GM12878 (cell line): ENCODE measurements around the gene JAML. TPM values are rescaled to one million over a fixed set of nuclear protein-coding genes. Genes with fewer than 3 reads are reported as not detected.

Experiments
- ATAC-seq: fragments of 200-7000 bp; cut with Tn5 transposase; 3 replicates; pipeline ENCODE4 v1.9.1; 2020; ENCODE audit warnings: mild to moderate bottlenecking, moderate library complexity
- BruUV-seq: library from RNA; stranded (reverse); fragments of 400-500 nt; replicated peaks from 2 replicates; lab custom pipeline; 2021; lab: Mats Ljungman, UMichigan
- CTCF ChIA-PET: fragments of 300-600 bp; sonication (Branson Sonifier 250); formaldehyde crosslinking; extraction: SDS; loops from one replicate; lab custom pipeline; 2021; ENCODE audit warnings: inconsistent platforms; lab: Yijun Ruan, JAX
- POLR2A ChIA-PET: fragments of 350-600 bp; formaldehyde crosslinking; extraction: SDS; loops from one replicate; lab custom pipeline; 2021; ENCODE audit warnings: inconsistent platforms; lab: Charles Lee
- RAD21 ChIA-PET: fragments of 300-600 bp; sonication (Branson Sonifier 250); formaldehyde crosslinking; loops from one replicate; lab custom pipeline; 2023; ENCODE audit warnings: antibody characterized with exemption; ENCODE audit not compliant: unreplicated experiment; lab: Charles Lee
- SMC1A ChIA-PET: fragments of 300-600 bp; sonication (Branson Sonifier 250); formaldehyde crosslinking; loops from one replicate; lab custom pipeline; 2023; ENCODE audit not compliant: unreplicated experiment, uncharacterized antibody; lab: Charles Lee
- DNase-seq: peaks from one replicate; pipeline ENCODE4 v3.0.0-alpha.2; 2011; ENCODE audit warnings: low read depth, low spot score
- FAIRE-seq: peaks from 3 replicates; lab custom pipeline; 2011; peaks lifted over from hg19 to GRCh38; lab: Jason Lieb, UNC
- H2AFZ ChIP-seq: 2 replicates; pipeline ENCODE4 v1.6.0; 2011; ENCODE audit warnings: low read depth, low read length, control low read depth; ENCODE audit not compliant: control insufficient read depth
- H3K27ac ChIP-seq: 2 replicates; pipeline ENCODE4 v1.5.1; 2011; ENCODE audit warnings: control low read depth; ENCODE audit not compliant: control insufficient read depth, insufficient read depth
- H3K27me3 ChIP-seq, 2 experiments: replicated peaks in 1 of 2; 2 replicates each; pipeline versions ENCODE4 v1.6.0 to v1.6.1; 2011; ENCODE audit warnings: low read length in 1 of 2; ENCODE audit not compliant: control insufficient read depth in 2 of 2, insufficient read depth in 2 of 2
- H3K36me3 ChIP-seq, 2 experiments: 2 replicates each; pipeline ENCODE4 v1.5.1; 2011; ENCODE audit warnings: low read length in 1 of 2; ENCODE audit not compliant: control insufficient read depth in 2 of 2, insufficient read depth in 2 of 2
- H3K4me1 ChIP-seq: 2 replicates; pipeline ENCODE4 v1.6.1; 2011; ENCODE audit warnings: mild to moderate bottlenecking, low read length, moderate library complexity, mixed read lengths; ENCODE audit not compliant: control insufficient read depth, insufficient read depth
- H3K4me2 ChIP-seq: 2 replicates; pipeline ENCODE4 v1.6.0; 2011; ENCODE audit warnings: control low read depth; ENCODE audit not compliant: control insufficient read depth, insufficient read depth
- H3K4me3 ChIP-seq: fragments of 200-600 bp; sonication (generic); 2 replicates; pipeline ENCODE4 v1.5.1; 2016
- H3K79me2 ChIP-seq: 2 replicates; pipeline ENCODE4 v1.6.0; 2011; ENCODE audit warnings: low read length; ENCODE audit not compliant: control insufficient read depth, insufficient read depth
- H3K9ac ChIP-seq: 2 replicates; pipeline ENCODE4 v1.8.0; 2011; ENCODE audit warnings: low read length, control low read depth, mixed read lengths; ENCODE audit not compliant: control insufficient read depth, insufficient read depth
- H3K9me3 ChIP-seq: replicated peaks from 3 replicates; pipeline ENCODE4 v1.5.1; 2011; ENCODE audit warnings: mild to moderate bottlenecking, low read length; ENCODE audit not compliant: control insufficient read depth, insufficient read depth
- H4K20me1 ChIP-seq: 2 replicates; pipeline ENCODE4 v1.6.0; 2011; ENCODE audit not compliant: control insufficient read depth, insufficient read depth
- HSF1 ChIP-seq: fragments of 150-350 bp; IDR thresholded peaks from 2 replicates; pipeline ENCODE4 v1.6.1; 2014; ENCODE audit warnings: mild to moderate bottlenecking, low read depth, low read length
- LARP7 ChIP-seq: fragments of 450-650 bp; IDR thresholded peaks from 2 replicates; pipeline ENCODE4 v1.6.1; 2017; ENCODE audit warnings: mild to moderate bottlenecking
- NBN ChIP-seq: fragments of 450-650 bp; IDR thresholded peaks from 2 replicates; pipeline ENCODE4 v1.6.1; 2016
- PRDM15 ChIP-seq: fragments of 450-650 bp; formaldehyde crosslinking; IDR thresholded peaks from 2 replicates; pipeline ENCODE4 v1.4.0; 2020; ENCODE audit warnings: mild to moderate bottlenecking, moderate library complexity
- SIN3A ChIP-seq: IDR thresholded peaks from 2 replicates; pipeline ENCODE4 v1.6.1; 2012; ENCODE audit warnings: low read depth, low read length, improper control_type of control experiment
- SMAD1 ChIP-seq: fragments of 450-650 bp; IDR thresholded peaks from 2 replicates; pipeline ENCODE4 v1.6.1; 2018; ENCODE audit warnings: mild to moderate bottlenecking, low read depth; ENCODE audit not compliant: partially characterized antibody
- TCF3 ChIP-seq: IDR thresholded peaks from 2 replicates; pipeline ENCODE4 v1.6.1; 2012; ENCODE audit warnings: low read depth, mild to moderate bottlenecking, low read length, borderline replicate concordance; ENCODE audit not compliant: insufficient read depth
- ZBTB11 ChIP-seq: fragments of 450-650 bp; formaldehyde crosslinking; IDR thresholded peaks from 2 replicates; pipeline ENCODE4 v1.5.0; 2022; ENCODE audit warnings: mild to moderate bottlenecking, missing genetic modification characterization
- WGBS: methylation state at CpG from one replicate; pipeline ENCODE4 v1.1.6; 2016; ENCODE audit warnings: low lambda C conversion rate; ENCODE audit not compliant: insufficient replicate concordance, insufficient coverage; ENCODE audit errors: missing lambda C conversion rate; 5-methylcytosine and 5-hydroxymethylcytosine counted together
- in situ Hi-C: fragments of 300-500 bp; cut with MboI; formaldehyde crosslinking; loops from 9 replicates; pipeline ENCODE4 v1.14.3; 2018; ENCODE audit warnings: mixed read lengths
- intact Hi-C: fragments of 100-400 bp; cut with micrococcal nuclease; formaldehyde crosslinking; loops from one replicate; pipeline ENCODE4 v1.14.2; 2022; ENCODE audit not compliant: unreplicated experiment
- polyA plus RNA-seq, 11 experiments: library from polyadenylated mRNA; depleted of rRNA in 4 of 11; unstranded in 6 of 11; stranded (reverse) in 5 of 11; fragments of >200 nt; fragmentation: Nextera tagmentation in 4 of 11; fragmentation: Illumina TruSeq in 1 of 11; extraction: Ambion mirVana in 4 of 11; extraction: Trizol in 1 of 11; gene quantifications; 1 replicate in 1 of 11; 2 replicates in 10 of 11; pipeline versions ENCODE4 v1.2.1 to v1.2.3, GENCODE V29; 2011 to 2016; ENCODE audit warnings: inconsistent platforms in 2 of 11, missing spikeins in 2 of 11, low read depth in 1 of 11
- total RNA-seq, 4 experiments: library from RNA; depleted of rRNA in 3 of 4; stranded (reverse); fragments of >200 nt in 3 of 4; fragmentation: Illumina TruSeq in 1 of 4; extraction: Trizol in 1 of 4; gene quantifications; 2 replicates each; pipeline versions ENCODE4 v1.2.1 to v1.2.3, GENCODE V29; 2013 to 2021

Gene JAML
- total and polyA plus RNA-seq, 10 of the 15 experiments (the other 5 are each of a cell fraction or from before 2014, with no cell fraction given), result 0.60 to 8.1 (median 3.5) TPM

- TF ChIP-seq ZBTB11 (CRISPR knock-in tag) (no peak), NBN (no peak), HSF1 (no peak)
These were observed 68.9 kb downstream of the JAML start (continued) for GRCh38 chr11:118155776-118156530.

GRCh38 chr11:118154641-118155040 lies 70.2 kb downstream of the JAML start:
- intact Hi-C loops (no loop called here), in situ Hi-C loops (no loop called here)
- BruUV-seq, result no TSS peak
- H3K36me3 ChIP-seq, result no peaks in the 10 kb centered on the region
- H3K27me3 ChIP-seq, result peaks cover 31 to 32% of the 10 kb centered on the region in 2 experiments
- H3K79me2 ChIP-seq, result no peaks in the 10 kb centered on the region
- 35% methylated on average over 1 of the region's 1 CpG for WGBS
- no peak overlapping the region for H3K27ac ChIP-seq
- ChIA-PET RAD21 (no interaction called here), CTCF (interaction anchor here (3.3 to 4.8 kb wide), 2 partner anchors 11 to 16 kb away, joined by 20 to 37 read pairs; no protein-coding TSS in a partner anchor), POLR2A (no interaction called here), SMC1A (interaction anchor here (0.6 kb wide), 1 partner anchor 507 kb away, joined by 3 read pairs; no protein-coding TSS in a partner anchor)
- FAIRE-seq (no peak), ATAC-seq (no peak), DNase-seq (no peak)
- no peaks in the 10 kb centered on the region for H4K20me1 ChIP-seq
- no peaks in the 10 kb centered on the region for H3K4me1 ChIP-seq
- TF ChIP-seq TCF3 (no peak), LARP7 (no peak), SIN3A (no peak), PRDM15 (CRISPR knock-in tag) (no peak), SMAD1 (no peak)
- H2AFZ ChIP-seq, result no peak overlapping the region
- no peak overlapping the region for H3K4me3 ChIP-seq
- no peak overlapping the region for H3K4me2 ChIP-seq
- H3K9me3 ChIP-seq, result no peaks in the 10 kb centered on the region
- no peak overlapping the region for H3K9ac ChIP-seq
